ENCODE measurements around the gene PHACTR1. TPM values are rescaled to one million over a fixed set of nuclear protein-coding genes. Genes with fewer than 3 reads are reported as not detected.

Gene PHACTR1
- total and polyA plus RNA-seq, 9 of the 15 experiments (the other 6 are each of a cell fraction or from before 2014, with no cell fraction given): 11.5 to 32.6 (median 22.0) TPM

GRCh38 chr6:13098793-13099570 lies 382.4 kb downstream of the PHACTR1 start:
- POLR2A ChIA-PET: interaction anchor here (0.5 to 0.9 kb wide), 2 partner anchors 30 to 90 kb away, joined by 3 read pairs; no protein-coding TSS in a partner anchor
- H3K4me2 ChIP-seq (ENCODE audit: insufficient read depth, low read length): no peak overlapping the region
- H3K4me3 ChIP-seq: no peak overlapping the region
- no peaks in the 10 kb centered on the region for H3K27me3 ChIP-seq (ENCODE audit: control insufficient read depth in 2 of 2, insufficient read depth in 2 of 2, low read length in 2 of 2)
- BruUV-seq (replicated peaks): no TSS peak
- no peaks in the 10 kb centered on the region for H3K36me3 ChIP-seq (ENCODE audit: control insufficient read depth, insufficient read depth, low read length)
- H3K27ac ChIP-seq (ENCODE audit: extremely low read depth, low read depth, low read length): no peak overlapping the region
- intact Hi-C loops (cut with micrococcal nuclease): no loop called here
- no peaks in the 10 kb centered on the region for H3K9me1 ChIP-seq (ENCODE audit: control insufficient read depth, insufficient read depth, low read length)
- H3K4me1 ChIP-seq (replicated peaks in 1 of 2; ENCODE audit: control insufficient read depth in 2 of 2, insufficient read depth in 2 of 2, low read length in 2 of 2): no peaks in the 10 kb centered on the region
- DNase-seq (ENCODE audit: extremely low read depth in 1 of 4, low spot score in 3 of 4): no peak
- in situ Hi-C loops (cut with MboI): no loop called here
- H2AFZ ChIP-seq (ENCODE audit: low read depth, low read length): no peak overlapping the region
- CTCF ChIA-PET (ENCODE audit: low intra/inter-chr PET ratio): interaction anchor here (0.5 kb wide), 1 partner anchor 233 kb away, joined by 3 read pairs; no protein-coding TSS in a partner anchor
- WGBS (ENCODE audit: insufficient coverage, low coverage, missing lambda C conversion rate): 1% methylated on average over 5 of the region's 5 CpGs
- no peak for TF ChIP-seq ZNF184 (CRISPR knock-in tag; IDR thresholded peaks at IDR 0.05)
- no peak overlapping the region for H3K9ac ChIP-seq (ENCODE audit: insufficient read depth in 1 of 2, low read depth in 2 of 2, low read length in 2 of 2)
- no peaks in the 10 kb centered on the region for H4K20me1 ChIP-seq (replicated peaks; ENCODE audit: control insufficient read depth, insufficient read depth, low read length)
- no peaks in the 10 kb centered on the region for H3K9me3 ChIP-seq (replicated peaks; ENCODE audit: control insufficient read depth, insufficient read depth, low read depth, low read length)
- ATAC-seq: no peak
- no peaks in the 10 kb centered on the region for H3K79me2 ChIP-seq (ENCODE audit: control insufficient read depth, insufficient read depth, low read length)
- FAIRE-seq: no peak

DNA sequence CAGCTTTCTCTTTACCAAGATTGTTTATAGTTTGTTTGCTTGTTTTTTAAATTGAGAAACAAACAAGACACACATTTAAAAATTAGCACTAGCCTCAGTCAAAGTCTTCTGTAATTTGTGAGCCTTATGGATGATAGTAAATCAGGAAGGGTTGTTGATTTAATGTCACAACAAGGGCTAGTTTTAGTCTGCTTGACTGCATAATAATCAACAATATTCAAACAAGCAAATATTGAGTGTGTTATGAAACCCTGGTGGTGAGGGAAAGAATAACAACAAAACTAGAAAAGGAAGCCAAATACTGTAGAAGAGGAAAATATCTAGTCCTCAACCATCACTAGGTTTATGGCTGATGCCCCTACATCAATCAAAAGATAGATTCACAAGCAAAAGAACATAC lies 383.2 kb downstream of the PHACTR1 start:
- TF ChIP-seq TCF7 (IDR thresholded peaks at IDR 0.05; ENCODE audit: borderline replicate concordance) (no peak), NFRKB (IDR thresholded peaks at IDR 0.05; ENCODE audit: low read depth) (no peak), FOXA3 (CRISPR knock-in tag; conservative IDR thresholded peaks at IDR 0.05 in 1 of 2, IDR thresholded peaks at IDR 0.05 in 1 of 2) (no peak), TCF7L2 (IDR thresholded peaks at IDR 0.05; ENCODE audit: low read depth, low read length) (no peak), CTCF (IDR thresholded peaks at IDR 0.05 in 2 of 3, conservative IDR thresholded peaks at IDR 0.05 in 1 of 3; ENCODE audit: insufficient read depth in 2 of 3, low read depth in 1 of 3, low read length in 3 of 3) (peak in 1 of 3 experiments; percentile 39; a peak in 3 of 6 replicates)
- peak in 2 of 4 experiments; percentile 14 to 21 for DNase-seq (ENCODE audit: extremely low read depth in 1 of 4, low spot score in 3 of 4)
- Histone ChIP-seq H3K27me3 (ENCODE audit: control insufficient read depth in 2 of 2, insufficient read depth in 2 of 2, low read length in 2 of 2) (no peaks in the 10 kb centered on the region), H3K9ac (ENCODE audit: insufficient read depth in 1 of 2, low read depth in 2 of 2, low read length in 2 of 2) (no peak overlapping the region), H3K9me3 (replicated peaks; ENCODE audit: control insufficient read depth, insufficient read depth, low read depth, low read length) (no peaks in the 10 kb centered on the region), H3K4me2 (ENCODE audit: insufficient read depth, low read length) (no peak overlapping the region), H3K4me1 (replicated peaks in 1 of 2; ENCODE audit: control insufficient read depth in 2 of 2, insufficient read depth in 2 of 2, low read length in 2 of 2) (no peaks in the 10 kb centered on the region), H4K20me1 (replicated peaks; ENCODE audit: control insufficient read depth, insufficient read depth, low read length) (no peaks in the 10 kb centered on the region), H3K4me3 (no peak overlapping the region), H3K27ac (ENCODE audit: extremely low read depth, low read depth, low read length) (no peak overlapping the region), H2AFZ (ENCODE audit: low read depth, low read length) (no peak overlapping the region), H3K9me1 (ENCODE audit: control insufficient read depth, insufficient read depth, low read length) (no peaks in the 10 kb centered on the region), H3K36me3 (ENCODE audit: control insufficient read depth, insufficient read depth, low read length) (no peaks in the 10 kb centered on the region), H3K79me2 (ENCODE audit: control insufficient read depth, insufficient read depth, low read length) (no peaks in the 10 kb centered on the region)
- intact Hi-C loops (cut with micrococcal nuclease): no loop called here
- CTCF ChIA-PET (ENCODE audit: low intra/inter-chr PET ratio): interaction anchor here (0.5 kb wide), 1 partner anchor 232 kb away, joined by 3 read pairs; no protein-coding TSS in a partner anchor
- ATAC-seq: no peak
- FAIRE-seq: no peak
- POLR2A ChIA-PET: no interaction called here
- in situ Hi-C loops (cut with MboI): no loop called here
- no TSS peak for BruUV-seq (replicated peaks)
